Transverse colon (tissue), 4 donors: Measurements from ENCODE around the gene C11orf24. TPM values are rescaled to one million over a fixed set of nuclear protein-coding genes. Genes with fewer than 3 reads are reported as not detected.

Experiments
- DNase-seq: peaks from one replicate; pipeline ENCODE4 v3.0.0-alpha.2; 2019
- H3K27ac ChIP-seq, 4 donors: fragments of 200-600 bp; sonication (generic); 2 replicates each; pipeline ENCODE4 v1.5.1; 2016 to 2018; ENCODE audit warnings: inconsistent platforms in 4 of 4
- H3K27me3 ChIP-seq: fragments of 200-600 bp; sonication (generic); 2 replicates; pipeline ENCODE4 v1.5.1; 2017; ENCODE audit warnings: inconsistent platforms
- H3K36me3 ChIP-seq, 4 donors: fragments of 200-600 bp; sonication (generic); 2 replicates each; pipeline ENCODE4 v1.5.1; 2017 to 2019; ENCODE audit warnings: inconsistent platforms in 4 of 4
- H3K4me1 ChIP-seq, 4 donors: fragments of 200-600 bp; sonication (generic); 2 replicates each; pipeline ENCODE4 v1.5.1; 2017 to 2020; ENCODE audit warnings: inconsistent platforms in 4 of 4
- H3K4me3 ChIP-seq, 4 donors: fragments of 200-600 bp; sonication (generic); 1 replicate in 1 of 4; 2 replicates in 3 of 4; pipeline versions ENCODE4 v1.5.1 to v1.6.1; 2017 to 2019; ENCODE audit warnings: inconsistent platforms in 4 of 4
- H3K9me3 ChIP-seq, 2 donors: fragments of 200-600 bp; sonication (generic); 2 replicates each; pipeline ENCODE4 v1.5.1; 2017 to 2019; ENCODE audit warnings: inconsistent platforms in 2 of 2
- EP300 ChIP-seq: sonication (generic); formaldehyde crosslinking; IDR thresholded peaks from one replicate; pipeline ENCODE4 v1.6.1; 2017; ENCODE audit warnings: antibody characterized with exemption, low read depth
- POLR2A ChIP-seq: fragments of 450-650 bp; IDR thresholded peaks from one replicate; pipeline ENCODE4 v1.6.1; 2016; ENCODE audit warnings: antibody characterized with exemption, mild to moderate bottlenecking, moderate library complexity
- POLR2AphosphoS5 ChIP-seq, 3 donors: sonication (generic); formaldehyde crosslinking; IDR thresholded peaks; one replicate each; pipeline ENCODE4 v1.6.1; 2016; ENCODE audit warnings: antibody characterized with exemption in 3 of 3
- WGBS, 2 donors: methylation state at CpG; one replicate each; pipeline ENCODE4 v1.1.5; 2018; ENCODE audit warnings: low coverage in 1 of 2; 5-methylcytosine and 5-hydroxymethylcytosine counted together
- in situ Hi-C, 4 donors: fragments of 200-750 bp; cut with MboI; loops; one replicate each; pipeline versions ENCODE4 v1.15.0 to v1.15.1; 2017; ENCODE audit warnings: low sequenced_read_pairs in 3 of 4, low pct_ligation_motif_present in 1 of 4, low pct_unique_long_range_greater_than_20kb in 1 of 4
- intact Hi-C: fragments of 100-400 bp; cut with DNase I; formaldehyde crosslinking; loops from one replicate; pipeline ENCODE4 v1.15.1; 2023; ENCODE audit warnings: low total_unique reads
- total RNA-seq, 4 donors: library from RNA; depleted of rRNA; stranded (reverse); fragments of >200 nt; gene quantifications; one replicate each; pipeline ENCODE4 v1.1.0, GENCODE V29; 2016
- TF ChIP-seq, protein P1 (sequence below), 5 experiments: fragments of 200-600 bp in 3 of 5; fragments of 450-650 bp in 2 of 5; sonication (generic) in 3 of 5; IDR thresholded peaks; 1 replicate in 2 of 5; 2 replicates in 3 of 5; pipeline ENCODE4 v1.5.1; 2016 to 2017; ENCODE audit warnings: antibody characterized with exemption in 5 of 5, inconsistent platforms in 3 of 5, mild to moderate bottlenecking in 2 of 5, moderate library complexity in 1 of 5

The C11orf24 gene
- total RNA-seq, 4 donors from 2014 or later, result 31.4 to 130 (median 56.6) TPM

- 82 to 95% methylated on average over 7 to 21 of the region's 21 CpGs for WGBS, 2 donors
- Histone ChIP-seq H3K36me3 (no peaks in the 10 kb centered on the region), H3K9me3 (no peaks in the 10 kb centered on the region), H3K4me3 (peak overlapping the region in 1 of 4 donors; percentile 80), H3K4me1 (peaks cover 10 to 32% (median 24%) of the 10 kb centered on the region in 4 donors), H3K27me3 (no peaks in the 10 kb centered on the region), H3K27ac (peak overlapping the region; percentile 95 to 98 (median 98))
- intact Hi-C loops (no loop called here), in situ Hi-C loops (loop anchor here in 1 of 4 donors (25.0 kb wide), 1 partner anchor 114 kb away; no protein-coding TSS in a partner anchor)
- DNase-seq, result no peak
- TF ChIP-seq POLR2AphosphoS5 (IDR thresholded peaks at IDR 0.05), result no peak
- TF ChIP-seq EP300, result no peak
- TF ChIP-seq, protein P1, sequence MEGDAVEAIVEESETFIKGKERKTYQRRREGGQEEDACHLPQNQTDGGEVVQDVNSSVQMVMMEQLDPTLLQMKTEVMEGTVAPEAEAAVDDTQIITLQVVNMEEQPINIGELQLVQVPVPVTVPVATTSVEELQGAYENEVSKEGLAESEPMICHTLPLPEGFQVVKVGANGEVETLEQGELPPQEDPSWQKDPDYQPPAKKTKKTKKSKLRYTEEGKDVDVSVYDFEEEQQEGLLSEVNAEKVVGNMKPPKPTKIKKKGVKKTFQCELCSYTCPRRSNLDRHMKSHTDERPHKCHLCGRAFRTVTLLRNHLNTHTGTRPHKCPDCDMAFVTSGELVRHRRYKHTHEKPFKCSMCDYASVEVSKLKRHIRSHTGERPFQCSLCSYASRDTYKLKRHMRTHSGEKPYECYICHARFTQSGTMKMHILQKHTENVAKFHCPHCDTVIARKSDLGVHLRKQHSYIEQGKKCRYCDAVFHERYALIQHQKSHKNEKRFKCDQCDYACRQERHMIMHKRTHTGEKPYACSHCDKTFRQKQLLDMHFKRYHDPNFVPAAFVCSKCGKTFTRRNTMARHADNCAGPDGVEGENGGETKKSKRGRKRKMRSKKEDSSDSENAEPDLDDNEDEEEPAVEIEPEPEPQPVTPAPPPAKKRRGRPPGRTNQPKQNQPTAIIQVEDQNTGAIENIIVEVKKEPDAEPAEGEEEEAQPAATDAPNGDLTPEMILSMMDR (IDR thresholded peaks at IDR 0.05), result no peak
- no peak for TF ChIP-seq POLR2A
Observed at GRCh38 chr11:68273026-68273738, 1.4 kb upstream of the C11orf24 start.

- H3K9me3 ChIP-seq, result no peaks in the 10 kb centered on the region
- peaks cover 10 to 40% (median 24%) of the 10 kb centered on the region in 4 donors for H3K4me1 ChIP-seq
- peak; percentile 68 for DNase-seq
- H3K27me3 ChIP-seq, result no peaks in the 10 kb centered on the region
- H3K27ac ChIP-seq, result peak overlapping the region; percentile 95 to 98 (median 98)
- in situ Hi-C loops, result loop anchor here in 1 of 4 donors (25.0 kb wide), 1 partner anchor 116 kb away; no protein-coding TSS in a partner anchor
- TF ChIP-seq POLR2A, result no peak
- TF ChIP-seq, protein P1 (IDR thresholded peaks at IDR 0.05), result peak; percentile 31 to 68 (median 49)
- peaks cover 0 to 16% (median 8%) of the 10 kb centered on the region in 4 donors for H3K36me3 ChIP-seq
- peak overlapping the region; percentile 56 to 80 (median 66) for H3K4me3 ChIP-seq
- intact Hi-C loops, result no loop called here
- WGBS, 2 donors, result 3 to 10% methylated on average over 2 to 23 of the region's 23 CpGs
Observed at GRCh38 chr11:68271023-68271780, 571 bp downstream of the C11orf24 start.

GRCh38 chr11:68270196-68271022 is 1.4 kb downstream of the C11orf24 start:
- WGBS, 2 donors, result 71 to 73% methylated on average over 4 to 8 of the region's 8 CpGs
- Histone ChIP-seq H3K27ac (peak overlapping the region; percentile 95 to 98 (median 98)), H3K4me3 (peak overlapping the region in 3 of 4 donors; percentile 56 to 80 (median 75)), H3K4me1 (peaks cover 10 to 45% (median 24%) of the 10 kb centered on the region in 4 donors), H3K36me3 (peaks cover 0 to 16% (median 8%) of the 10 kb centered on the region in 4 donors), H3K27me3 (no peaks in the 10 kb centered on the region), H3K9me3 (no peaks in the 10 kb centered on the region)
- in situ Hi-C loops, result loop anchor here in 1 of 4 donors (25.0 kb wide), 1 partner anchor 117 kb away; no protein-coding TSS in a partner anchor
- DNase-seq, result peak; percentile 61
- TF ChIP-seq EP300 (no peak), POLR2A (peak; percentile 43), POLR2AphosphoS5 (IDR thresholded peaks at IDR 0.05) (peak in 2 of 3 donors; percentile 55 to 61)
- TF ChIP-seq, protein P1 (IDR thresholded peaks at IDR 0.05), result no peak
- intact Hi-C loops, result no loop called here
